ENCODE measurements around the gene AKAP6.
A peak's percentile ranks its signal among the peaks of the same experiment; 100 is the strongest.

AKAP6 gene

GRCh38 chr14:32419429-32419828 lies 90.3 kb downstream of the AKAP6 start:
- no peaks in the 10 kb centered on the region for H3K27me3 Mint-ChIP-seq
- no peak for DNase-seq
- H3K27ac Mint-ChIP-seq, result no peak overlapping the region
- H3K4me3 Mint-ChIP-seq, result no peak overlapping the region
- no peaks in the 10 kb centered on the region for H3K4me1 Mint-ChIP-seq
- CTCF ChIA-PET, result no interaction called here
- no peaks in the 10 kb centered on the region for H3K36me3 Mint-ChIP-seq
- no peaks in the 10 kb centered on the region for H3K9me3 Mint-ChIP-seq

GRCh38 chr14:32421781-32422180 lies 92.7 kb downstream of the AKAP6 start:
- Mint-ChIP-seq H3K4me3 (no peak overlapping the region), H3K27me3 (no peaks in the 10 kb centered on the region)
- CTCF ChIA-PET, result no interaction called here

GRCh38 chr14:32422440-32422839 lies 93.3 kb downstream of the AKAP6 start:
- Mint-ChIP-seq H3K9me3 (no peaks in the 10 kb centered on the region), H3K36me3 (no peaks in the 10 kb centered on the region), H3K27me3 (no peaks in the 10 kb centered on the region), H3K4me1 (no peaks in the 10 kb centered on the region), H3K27ac (no peak overlapping the region), H3K4me3 (no peak overlapping the region)
- DNase-seq, result no peak
- CTCF ChIA-PET, result no interaction called here

More at GRCh38 chr14:32421781-32422180, 92.7 kb downstream of the AKAP6 start:
- Mint-ChIP-seq H3K36me3 (no peaks in the 10 kb centered on the region), H3K4me1 (no peaks in the 10 kb centered on the region), H3K27ac (no peak overlapping the region), H3K9me3 (no peaks in the 10 kb centered on the region)
- DNase-seq, result no peak

- no peaks in the 10 kb centered on the region for H3K4me1 Mint-ChIP-seq
- no peak for DNase-seq
- H3K27me3 Mint-ChIP-seq, result no peaks in the 10 kb centered on the region
- H3K36me3 Mint-ChIP-seq, result no peaks in the 10 kb centered on the region
- CTCF ChIA-PET, result no interaction called here
- H3K9me3 Mint-ChIP-seq, result no peaks in the 10 kb centered on the region
- H3K27ac Mint-ChIP-seq, result no peak overlapping the region
- no peak overlapping the region for H3K4me3 Mint-ChIP-seq
Observed at GRCh38 chr14:32426028-32426427, 96.9 kb downstream of the AKAP6 start.

DNA sequence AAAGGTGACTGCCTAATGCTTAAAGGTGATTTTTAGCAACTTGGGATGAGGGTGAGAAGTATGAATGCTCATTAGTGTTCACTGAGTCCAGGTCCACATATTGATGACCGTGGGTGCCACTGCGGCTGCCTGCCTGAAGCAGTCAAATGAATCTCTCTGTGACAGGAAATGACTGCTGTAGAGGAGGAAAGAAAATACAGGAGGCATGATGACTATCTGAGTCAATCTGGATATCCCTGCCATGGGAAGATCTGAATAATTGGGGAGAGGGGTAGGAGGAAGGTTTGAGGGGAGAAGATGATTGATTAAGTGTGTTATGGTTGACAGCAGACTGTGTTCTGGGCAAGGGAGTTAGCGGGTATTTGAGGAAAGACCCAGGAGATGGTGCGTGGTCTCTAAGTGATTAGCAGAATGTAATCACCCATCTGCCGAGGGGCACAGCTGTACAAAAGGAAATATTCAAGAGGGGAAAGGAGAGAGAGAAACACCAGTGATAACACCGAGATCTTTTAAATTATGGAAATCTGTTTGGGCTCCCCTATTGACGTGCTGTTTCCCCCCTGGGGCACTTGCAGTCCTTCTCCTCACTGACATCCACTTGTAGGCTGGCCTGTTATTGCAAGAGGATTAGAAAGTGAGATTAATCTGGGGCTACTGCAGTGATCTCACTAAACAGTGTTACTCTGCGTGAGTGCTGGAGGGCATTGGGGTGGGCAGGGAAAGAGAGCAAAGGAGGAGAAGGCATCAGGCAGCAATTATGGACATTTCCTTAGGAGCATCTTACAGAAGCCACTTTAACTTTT lies 97.7 kb downstream of the AKAP6 start:
- CTCF ChIA-PET, result no interaction called here
- H3K36me3 Mint-ChIP-seq, result no peaks in the 10 kb centered on the region

DNA sequence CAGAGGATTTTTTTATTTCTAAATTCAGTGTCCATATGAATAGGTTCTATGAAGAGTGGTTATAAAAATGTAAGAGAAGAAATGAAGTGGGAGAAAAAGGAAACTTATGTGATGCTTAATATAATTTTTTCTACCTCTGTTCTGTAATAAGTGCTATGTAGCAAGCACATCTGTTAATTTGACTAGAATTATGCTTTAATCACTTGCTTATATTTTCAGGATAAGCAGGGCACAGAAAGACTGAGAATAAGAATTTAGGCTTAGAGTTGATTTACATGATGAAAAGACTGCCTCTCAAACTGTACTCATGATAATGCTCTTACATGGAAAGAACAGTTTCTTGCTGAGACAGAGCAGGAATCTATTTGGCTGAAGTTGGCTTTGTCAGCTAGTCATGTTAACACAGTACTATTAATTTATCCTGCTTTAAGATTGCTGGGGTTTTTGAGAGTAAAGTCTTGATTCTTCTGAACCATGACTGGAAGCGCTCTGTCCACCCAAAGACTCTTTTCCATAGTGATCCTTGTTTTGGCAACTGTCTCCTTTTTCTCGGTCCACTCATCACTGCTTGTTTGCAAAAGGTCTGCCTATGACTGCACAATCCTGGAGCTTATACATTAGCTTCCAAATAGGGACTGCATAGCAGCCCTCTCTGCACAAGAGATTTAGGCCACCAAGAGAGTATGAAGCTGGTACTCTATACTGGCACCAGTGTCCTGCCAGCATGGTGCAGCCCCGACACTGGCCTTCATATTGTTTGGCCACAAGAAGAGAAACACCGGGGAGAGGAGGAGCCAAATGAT lies 98.8 kb downstream of the AKAP6 start:
- no peak overlapping the region for H3K4me3 Mint-ChIP-seq

More for the DNA sequence above, 97.7 kb downstream of the AKAP6 start:
- no peak overlapping the region for H3K27ac Mint-ChIP-seq
- no peaks in the 10 kb centered on the region for H3K27me3 Mint-ChIP-seq
- H3K4me1 Mint-ChIP-seq, result no peaks in the 10 kb centered on the region
- DNase-seq, result no peak
- no peaks in the 10 kb centered on the region for H3K9me3 Mint-ChIP-seq
- H3K4me3 Mint-ChIP-seq, result no peak overlapping the region

GRCh38 chr14:32428875-32429274 lies 99.8 kb downstream of the AKAP6 start:
- Mint-ChIP-seq H3K9me3 (no peaks in the 10 kb centered on the region), H3K36me3 (no peaks in the 10 kb centered on the region), H3K27ac (no peak overlapping the region), H3K4me1 (no peaks in the 10 kb centered on the region), H3K27me3 (no peaks in the 10 kb centered on the region), H3K4me3 (no peak overlapping the region)
- CTCF ChIA-PET, result interaction anchor here (0.9 to 1.2 kb wide), 2 partner anchors 26 to 389 kb away, joined by 3 read pairs; no protein-coding TSS in a partner anchor
- DNase-seq, result no peak

More for the DNA sequence above, 98.8 kb downstream of the AKAP6 start:
- no peak for DNase-seq
- Mint-ChIP-seq H3K27me3 (no peaks in the 10 kb centered on the region), H3K27ac (no peak overlapping the region), H3K9me3 (no peaks in the 10 kb centered on the region), H3K36me3 (no peaks in the 10 kb centered on the region), H3K4me1 (no peaks in the 10 kb centered on the region)
- CTCF ChIA-PET, result interaction anchor here (1.2 kb wide), 1 partner anchor 388 kb away, joined by 3 read pairs; no protein-coding TSS in a partner anchor

- H3K9me3 Mint-ChIP-seq, result no peaks in the 10 kb centered on the region
- H3K36me3 Mint-ChIP-seq, result no peaks in the 10 kb centered on the region
- CTCF ChIA-PET, result no interaction called here
Observed at GRCh38 chr14:32430326-32430725, 101.2 kb downstream of the AKAP6 start.

DNA sequence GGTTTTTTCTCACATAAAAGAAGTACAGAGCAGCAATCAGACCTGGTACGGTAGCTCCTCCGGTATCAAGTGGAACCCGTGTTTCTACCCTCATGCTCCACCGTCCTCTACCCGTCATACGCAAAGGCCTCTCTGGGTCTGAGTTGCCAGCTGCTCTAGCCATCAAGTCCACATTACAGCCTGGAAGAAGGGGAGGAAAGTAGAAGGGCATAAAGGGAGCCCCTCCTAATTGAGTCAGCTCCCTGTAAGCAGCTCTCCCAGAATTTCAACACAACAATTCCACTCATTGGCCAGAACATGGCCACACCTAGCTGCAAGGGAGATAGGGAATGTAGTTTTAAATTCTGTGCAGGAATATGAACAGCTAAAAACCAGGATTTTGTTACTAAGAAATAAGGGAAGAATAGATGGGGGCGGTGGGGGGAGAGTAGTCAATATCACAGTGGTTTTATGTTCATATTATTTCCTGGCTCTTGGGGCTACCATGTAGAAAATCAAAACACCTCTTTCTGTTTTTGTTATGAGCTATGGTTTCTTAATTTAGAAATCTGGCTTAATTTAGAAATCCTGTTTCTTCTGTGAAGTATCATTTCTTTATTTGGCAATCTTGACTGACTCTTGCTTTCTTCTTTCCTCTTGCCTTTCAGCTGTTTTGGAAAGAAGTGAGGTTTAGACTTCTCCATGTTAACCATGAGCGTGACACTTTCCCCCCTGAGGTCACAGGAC lies 103.9 kb downstream of the AKAP6 start:
- Mint-ChIP-seq H3K4me3 (no peak overlapping the region), H3K4me1 (no peaks in the 10 kb centered on the region)

More at GRCh38 chr14:32430326-32430725, 101.2 kb downstream of the AKAP6 start:
- Mint-ChIP-seq H3K27ac (no peak overlapping the region), H3K4me1 (no peaks in the 10 kb centered on the region), H3K27me3 (no peaks in the 10 kb centered on the region), H3K4me3 (no peak overlapping the region)
- no peak for DNase-seq

DNA sequence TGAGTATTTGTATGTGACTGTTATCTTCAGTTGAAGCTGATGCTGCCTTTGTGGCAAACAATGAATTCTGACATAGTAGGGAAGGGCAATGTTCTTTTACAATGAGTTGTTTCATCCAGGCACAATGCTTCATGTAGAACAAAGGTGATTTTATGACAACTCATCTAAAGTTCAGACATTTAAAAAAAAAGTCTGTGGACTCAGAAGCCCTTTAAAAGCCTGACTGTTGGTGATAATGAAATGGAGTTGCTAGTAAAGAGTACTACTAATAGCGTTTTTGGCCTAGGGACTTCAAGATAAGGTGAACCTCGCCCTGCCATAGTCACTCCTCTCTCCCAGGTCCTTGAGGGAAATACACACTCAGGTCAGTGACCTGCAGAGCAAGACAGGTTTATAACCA lies 105.1 kb downstream of the AKAP6 start:
- CTCF ChIA-PET, result no interaction called here
- no peak overlapping the region for H3K4me3 Mint-ChIP-seq

More for the DNA sequence above, 103.9 kb downstream of the AKAP6 start:
- no peaks in the 10 kb centered on the region for H3K27me3 Mint-ChIP-seq
- no peak overlapping the region for H3K27ac Mint-ChIP-seq
- H3K9me3 Mint-ChIP-seq, result no peaks in the 10 kb centered on the region
- no peaks in the 10 kb centered on the region for H3K36me3 Mint-ChIP-seq
- CTCF ChIA-PET, result no interaction called here
- no peak for DNase-seq

DNA sequence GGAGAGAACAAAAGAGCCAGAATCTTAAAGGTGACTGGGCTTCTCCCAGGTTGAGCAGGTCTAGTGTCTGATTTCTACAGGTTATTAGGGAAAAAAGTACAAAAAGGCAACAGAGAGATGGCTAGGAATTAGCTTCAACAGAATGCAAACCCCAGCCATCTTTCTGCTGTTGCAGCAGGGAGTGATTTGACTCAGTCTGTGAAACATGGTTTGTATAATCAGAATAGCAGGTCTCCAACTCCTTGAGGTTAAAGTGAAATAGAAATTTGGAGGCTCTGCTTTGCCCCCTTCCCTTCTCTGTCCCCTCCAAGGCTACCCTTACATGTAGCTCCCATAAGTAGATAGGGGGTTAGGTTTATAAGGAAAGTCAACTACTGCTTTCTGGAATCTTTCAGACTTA lies 105.8 kb downstream of the AKAP6 start:
- Mint-ChIP-seq H3K27me3 (no peaks in the 10 kb centered on the region), H3K4me3 (no peak overlapping the region), H3K9me3 (peaks cover 3% of the 10 kb centered on the region), H3K36me3 (no peaks in the 10 kb centered on the region), H3K4me1 (peaks cover 15% of the 10 kb centered on the region), H3K27ac (no peak overlapping the region)
- no peak for DNase-seq
- CTCF ChIA-PET, result no interaction called here

More for the DNA sequence above, 105.1 kb downstream of the AKAP6 start:
- H3K9me3 Mint-ChIP-seq, result no peaks in the 10 kb centered on the region
- no peaks in the 10 kb centered on the region for H3K36me3 Mint-ChIP-seq
- H3K27me3 Mint-ChIP-seq, result no peaks in the 10 kb centered on the region
- H3K4me1 Mint-ChIP-seq, result peaks cover 11% of the 10 kb centered on the region
- no peak overlapping the region for H3K27ac Mint-ChIP-seq
- DNase-seq, result no peak

GRCh38 chr14:32435411-32435810 lies 106.3 kb downstream of the AKAP6 start:
- H3K27me3 Mint-ChIP-seq, result no peaks in the 10 kb centered on the region
- H3K4me3 Mint-ChIP-seq, result no peak overlapping the region
- peaks cover 3% of the 10 kb centered on the region for H3K9me3 Mint-ChIP-seq
- H3K27ac Mint-ChIP-seq, result no peak overlapping the region
- CTCF ChIA-PET, result no interaction called here
- no peak for DNase-seq
- H3K36me3 Mint-ChIP-seq, result no peaks in the 10 kb centered on the region
- peaks cover 15% of the 10 kb centered on the region for H3K4me1 Mint-ChIP-seq

GRCh38 chr14:32436993-32437392 lies 107.9 kb downstream of the AKAP6 start:
- Mint-ChIP-seq H3K27me3 (no peaks in the 10 kb centered on the region), H3K4me1 (peaks cover 15% of the 10 kb centered on the region), H3K36me3 (no peaks in the 10 kb centered on the region), H3K27ac (no peak overlapping the region), H3K9me3 (peaks cover 3% of the 10 kb centered on the region), H3K4me3 (no peak overlapping the region)
- DNase-seq, result no peak
- CTCF ChIA-PET, result no interaction called here

GRCh38 chr14:32438517-32438916 lies 109.4 kb downstream of the AKAP6 start:
- Mint-ChIP-seq H3K4me3 (no peak overlapping the region), H3K27ac (peak overlapping the region; percentile 63), H3K4me1 (peaks cover 15% of the 10 kb centered on the region), H3K27me3 (no peaks in the 10 kb centered on the region), H3K36me3 (no peaks in the 10 kb centered on the region), H3K9me3 (peaks cover 3% of the 10 kb centered on the region)
- CTCF ChIA-PET, result no interaction called here
- DNase-seq, result no peak

Data from activated naive CD4-positive, alpha-beta T cell treated with anti-CD3 and anti-CD28 coated beads, Interleukin-2, amount 10 ng/mL, durations not matched to agents 7 days and 5 days (primary cell).